Thyroid gland (tissue), 4 donors: Measurements from ENCODE around the gene DDX51. TPM values are rescaled to one million over a fixed set of nuclear protein-coding genes. Genes with fewer than 3 reads are reported as not detected.
"Not testable (repeated sequence)": the region's sequence is repeated elsewhere in the genome, so short reads cannot be mapped to it uniquely, and the experiment has no call there.

Experiments used
- DNase-seq, 2 donors: peaks; one replicate each; pipeline ENCODE4 v3.0.0-alpha.2; 2019
- H3K27ac ChIP-seq, 3 donors: fragments of 200-600 bp; sonication (generic); 1 replicate in 2 of 3; 2 replicates in 1 of 3; pipeline ENCODE4 v1.5.1; 2016 to 2019; ENCODE audit warnings: mild to moderate bottlenecking in 1 of 3, moderate library complexity in 1 of 3
- H3K27me3 ChIP-seq: fragments of 200-600 bp; sonication (generic); one replicate; pipeline ENCODE4 v1.5.1; 2019
- H3K36me3 ChIP-seq, 2 donors: fragments of 200-600 bp; sonication (generic); one replicate each; pipeline ENCODE4 v1.5.1; 2016 to 2019
- H3K4me1 ChIP-seq, 2 donors: fragments of 200-600 bp; sonication (generic); one replicate each; pipeline ENCODE4 v1.5.1; 2017 to 2019
- H3K4me3 ChIP-seq, 3 donors: fragments of 200-600 bp; sonication (generic); replicated peaks in 1 of 3; 1 replicate in 2 of 3; 2 replicates in 1 of 3; pipeline ENCODE4 v1.5.1; 2016; ENCODE audit warnings: mild to moderate bottlenecking in 1 of 3
- H3K9me3 ChIP-seq: fragments of 200-600 bp; sonication (generic); one replicate; pipeline ENCODE4 v1.5.1; 2017
- POLR2A ChIP-seq, 2 donors: fragments of 450-650 bp; IDR thresholded peaks; one replicate each; pipeline ENCODE4 v1.6.1; 2017; ENCODE audit warnings: antibody characterized with exemption in 2 of 2, mild to moderate bottlenecking in 2 of 2, moderate library complexity in 1 of 2
- WGBS, 2 donors: methylation state at CpG; one replicate each; pipeline ENCODE4 v1.1.5; 2017; 5-methylcytosine and 5-hydroxymethylcytosine counted together
- intact Hi-C: fragments of 100-400 bp; cut with DNase I; formaldehyde crosslinking; loops from one replicate; pipeline ENCODE4 v1.15.1; 2023
- total RNA-seq, 4 donors: library from RNA; depleted of rRNA; stranded (reverse); fragments of >200 nt; gene quantifications; one replicate each; pipeline ENCODE4 v1.2.3, GENCODE V29; 2016
- TF ChIP-seq, protein P1 (sequence below), 6 experiments: fragments of 200-600 bp in 3 of 6; fragments of 450-650 bp in 3 of 6; sonication (generic) in 3 of 6; IDR thresholded peaks; one replicate each; pipeline ENCODE4 v1.5.1; 2016 to 2019; ENCODE audit warnings: antibody characterized with exemption in 6 of 6, mild to moderate bottlenecking in 2 of 6, inconsistent platforms in 1 of 6, moderate library complexity in 1 of 6

Gene DDX51
- total RNA-seq, 4 donors from 2014 or later = 11.2 to 23.1 (median 13.7) TPM

DNA sequence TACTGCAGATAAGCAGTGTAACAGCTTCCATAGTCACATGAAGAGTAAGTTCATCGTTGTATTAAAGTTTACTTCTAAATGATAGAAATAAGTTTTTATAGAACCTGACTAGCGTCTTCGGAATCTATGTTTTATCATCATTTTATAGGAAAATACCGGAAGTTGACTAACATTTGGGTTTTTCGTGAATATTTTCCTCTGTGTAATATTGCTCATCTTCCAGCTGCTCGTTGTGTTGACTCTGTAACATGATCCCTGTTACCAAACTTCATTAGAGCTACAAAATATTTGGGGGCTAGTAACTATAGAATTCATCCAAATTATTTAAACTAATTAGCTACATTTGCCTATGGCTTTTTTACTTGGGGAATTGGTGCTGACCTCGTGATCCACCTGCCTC, 37.2 kb downstream of the DDX51 start:
- Histone ChIP-seq H3K27ac (no peak overlapping the region), H3K4me3 (no peak overlapping the region), H3K27me3 (no peaks in the 10 kb centered on the region), H3K9me3 (no peaks in the 10 kb centered on the region), H3K36me3 (peaks cover 8 to 21% of the 10 kb centered on the region in 2 donors), H3K4me1 (peaks cover 0 to 10% of the 10 kb centered on the region in 2 donors)
- intact Hi-C loops = no loop called here
- TF ChIP-seq, protein P1, sequence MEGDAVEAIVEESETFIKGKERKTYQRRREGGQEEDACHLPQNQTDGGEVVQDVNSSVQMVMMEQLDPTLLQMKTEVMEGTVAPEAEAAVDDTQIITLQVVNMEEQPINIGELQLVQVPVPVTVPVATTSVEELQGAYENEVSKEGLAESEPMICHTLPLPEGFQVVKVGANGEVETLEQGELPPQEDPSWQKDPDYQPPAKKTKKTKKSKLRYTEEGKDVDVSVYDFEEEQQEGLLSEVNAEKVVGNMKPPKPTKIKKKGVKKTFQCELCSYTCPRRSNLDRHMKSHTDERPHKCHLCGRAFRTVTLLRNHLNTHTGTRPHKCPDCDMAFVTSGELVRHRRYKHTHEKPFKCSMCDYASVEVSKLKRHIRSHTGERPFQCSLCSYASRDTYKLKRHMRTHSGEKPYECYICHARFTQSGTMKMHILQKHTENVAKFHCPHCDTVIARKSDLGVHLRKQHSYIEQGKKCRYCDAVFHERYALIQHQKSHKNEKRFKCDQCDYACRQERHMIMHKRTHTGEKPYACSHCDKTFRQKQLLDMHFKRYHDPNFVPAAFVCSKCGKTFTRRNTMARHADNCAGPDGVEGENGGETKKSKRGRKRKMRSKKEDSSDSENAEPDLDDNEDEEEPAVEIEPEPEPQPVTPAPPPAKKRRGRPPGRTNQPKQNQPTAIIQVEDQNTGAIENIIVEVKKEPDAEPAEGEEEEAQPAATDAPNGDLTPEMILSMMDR (IDR thresholded peaks at IDR 0.05) = no peak
- TF ChIP-seq POLR2A (IDR thresholded peaks at IDR 0.05) = no peak
- WGBS, 2 donors = 96 to 98% methylated on average over 7 of the region's 7 CpGs
- DNase-seq = no peak

DNA sequence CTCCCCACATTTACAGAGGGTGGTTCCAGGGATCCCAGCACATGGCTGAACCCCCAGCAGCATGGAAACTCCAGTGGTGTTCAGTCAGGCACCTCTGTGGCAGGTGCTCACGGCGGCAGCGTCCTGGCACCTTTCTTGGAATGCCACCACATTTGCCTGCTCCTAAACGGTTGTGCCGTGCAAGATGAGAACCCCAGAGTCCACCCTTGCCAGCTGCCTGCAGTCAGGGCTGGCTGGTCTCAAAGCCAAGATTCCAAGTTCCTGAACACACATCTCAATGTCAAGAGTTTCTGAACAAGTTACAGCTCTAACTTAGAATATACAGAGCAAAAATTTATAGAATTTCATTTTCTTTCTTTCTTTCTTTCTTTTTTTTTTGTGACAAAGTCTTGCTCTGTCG, 38.7 kb downstream of the DDX51 start:
- DNase-seq = no peak
- 82 to 83% methylated on average over 6 of the region's 6 CpGs for WGBS, 2 donors

DNA sequence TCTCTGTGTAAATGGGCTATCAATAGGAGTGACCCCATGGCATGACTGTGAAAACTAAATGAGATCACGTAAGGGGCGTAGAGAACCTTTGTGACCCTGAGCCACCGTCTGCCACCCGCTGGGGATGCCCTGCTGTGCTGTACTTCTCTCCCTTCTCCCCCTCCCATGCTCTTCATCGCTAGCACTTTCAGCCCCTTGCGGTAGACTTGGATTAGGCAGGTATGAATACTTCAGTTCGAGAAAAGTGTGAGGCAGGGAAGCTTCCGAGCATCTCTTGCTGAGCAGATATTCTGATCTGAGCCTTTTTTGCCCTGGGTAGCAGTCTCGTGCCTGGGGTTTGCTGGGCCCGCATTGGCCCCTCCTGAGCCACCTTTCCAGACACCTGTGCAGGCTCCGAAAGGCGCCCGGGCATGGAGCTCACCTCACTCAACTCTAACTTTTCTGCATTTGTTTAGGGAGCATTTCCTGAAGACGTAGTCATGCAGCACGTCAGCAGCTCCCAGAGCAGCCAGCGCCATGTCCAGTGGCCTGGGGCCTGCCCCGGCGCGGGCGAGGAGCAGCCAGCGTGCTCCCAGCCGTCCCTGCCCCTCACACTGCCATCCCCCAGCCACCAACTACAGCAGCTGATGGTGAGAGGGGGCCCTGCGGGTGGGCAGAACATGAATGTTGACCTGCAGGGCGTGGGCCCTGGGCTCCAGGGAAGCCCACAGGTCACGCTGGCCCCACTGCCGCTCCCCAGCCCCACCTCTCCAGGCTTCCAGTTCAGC, 40.4 kb downstream of the DDX51 start:
- DNase-seq = no peak

More for the DNA sequence above, 38.7 kb downstream of the DDX51 start:
- intact Hi-C loops = no loop called here
- Histone ChIP-seq H3K4me3 (no peak overlapping the region), H3K27me3 (no peaks in the 10 kb centered on the region), H3K36me3 (peaks cover 8 to 15% of the 10 kb centered on the region in 2 donors), H3K9me3 (no peaks in the 10 kb centered on the region), H3K27ac (no peak overlapping the region), H3K4me1 (peaks cover 0 to 10% of the 10 kb centered on the region in 2 donors)
- TF ChIP-seq POLR2A (IDR thresholded peaks at IDR 0.05) = no peak
- TF ChIP-seq, protein P1 (IDR thresholded peaks at IDR 0.05) = no peak

GRCh38 chr12:132103072-132103471, 41.0 kb downstream of the DDX51 start:
- H3K4me3 ChIP-seq, H3K27me3 ChIP-seq, H3K27ac ChIP-seq, H3K9me3 ChIP-seq, intact Hi-C loops, H3K36me3 ChIP-seq, H3K4me1 ChIP-seq: not testable (repeated sequence)
- 48 to 60% methylated on average over 14 of the region's 14 CpGs for WGBS, 2 donors
- DNase-seq = peak; percentile 28 to 47

More for the DNA sequence above, 40.4 kb downstream of the DDX51 start:
- TF ChIP-seq POLR2A (IDR thresholded peaks at IDR 0.05) = no peak
- TF ChIP-seq, protein P1 (IDR thresholded peaks at IDR 0.05) = no peak
- 83 to 85% methylated on average over 16 to 26 of the region's 26 CpGs for WGBS, 2 donors
- Histone ChIP-seq H3K36me3 (peaks cover 7 to 8% of the 10 kb centered on the region in 2 donors), H3K9me3 (no peaks in the 10 kb centered on the region), H3K4me1 (peaks cover 0 to 10% of the 10 kb centered on the region in 2 donors), H3K4me3 (no peak overlapping the region), H3K27ac (no peak overlapping the region), H3K27me3 (no peaks in the 10 kb centered on the region)
- intact Hi-C loops = no loop called here

DNA sequence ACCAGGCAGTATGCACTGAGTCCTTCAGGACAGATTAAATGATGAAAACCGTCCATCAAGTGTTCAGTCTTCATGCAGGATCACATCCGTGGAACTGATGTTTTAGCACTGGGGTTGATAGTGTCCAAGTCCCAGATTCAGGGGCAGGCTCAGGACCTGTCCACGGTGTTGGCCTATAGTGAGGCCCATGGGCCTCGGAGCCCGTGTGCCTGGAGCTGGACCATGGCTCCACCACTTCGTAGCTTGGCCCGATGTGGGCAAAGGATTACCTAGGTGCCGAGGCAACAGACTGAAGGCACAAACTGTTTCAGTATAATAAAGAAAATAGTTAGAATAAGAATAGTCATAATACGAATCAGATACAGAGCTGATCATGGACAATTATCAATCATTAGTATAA, 41.8 kb downstream of the DDX51 start:
- H3K9me3 ChIP-seq = no peaks in the 10 kb centered on the region
- no peaks in the 10 kb centered on the region for H3K27me3 ChIP-seq
- H3K4me3 ChIP-seq = no peak overlapping the region
- no peaks in the 10 kb centered on the region for H3K36me3 ChIP-seq
- no peak overlapping the region for H3K27ac ChIP-seq
- H3K4me1 ChIP-seq = peaks cover 0 to 10% of the 10 kb centered on the region in 2 donors
- no peak for DNase-seq
- intact Hi-C loops = no loop called here
- WGBS, 2 donors = 90 to 94% methylated on average over 9 of the region's 9 CpGs
- TF ChIP-seq, protein P1 (IDR thresholded peaks at IDR 0.05) = no peak
- TF ChIP-seq POLR2A (IDR thresholded peaks at IDR 0.05) = no peak
